GM19397 (cell line): ENCODE data around the gene IGF1.

Experiments
- ATAC-seq: cut with Tn5 transposase; IDR thresholded peaks from one replicate; pipeline ENCODE4 v1.9.1; 2021; ENCODE audit warnings: mild to moderate bottlenecking, moderate library complexity; ENCODE audit not compliant: unreplicated experiment

IGF1 gene

DNA sequence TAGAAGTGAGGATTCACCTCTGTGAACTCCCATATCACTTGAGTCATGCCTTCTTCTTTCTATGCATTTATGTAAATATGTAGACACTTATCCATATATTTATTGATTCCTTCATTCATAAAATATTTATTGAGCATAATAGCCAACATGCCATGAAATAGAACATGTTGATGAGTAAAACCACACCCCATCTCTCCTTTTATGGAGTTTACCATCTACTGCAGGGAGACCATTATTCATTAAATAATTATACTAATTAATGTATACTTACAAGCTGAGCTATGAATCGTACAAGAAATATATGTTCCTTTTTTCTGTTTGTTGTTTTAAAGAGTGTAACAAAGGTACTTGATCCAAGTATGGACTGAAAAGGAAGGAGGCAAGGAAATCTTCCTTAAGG lies 17.4 kb upstream of the IGF1 start:
- no peak for ATAC-seq

DNA sequence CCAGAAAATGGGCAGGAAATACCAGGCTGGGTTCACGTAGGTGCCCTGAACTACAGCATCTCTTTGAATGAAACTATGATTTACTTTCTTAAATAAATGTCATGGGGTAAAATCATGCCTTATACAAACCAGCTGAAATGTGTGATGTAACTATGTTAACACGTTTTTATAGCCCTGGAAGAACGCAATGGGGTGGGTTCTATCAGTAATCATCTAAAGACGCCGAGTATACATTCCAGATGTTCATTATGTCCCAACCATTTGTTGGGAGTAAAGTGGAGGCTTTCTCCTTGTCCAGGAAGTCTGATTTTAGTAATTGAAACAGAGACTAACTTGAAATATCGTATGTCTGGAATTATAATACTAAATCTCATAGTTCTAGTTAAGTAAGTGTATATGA lies 16.2 kb upstream of the IGF1 start:
- no peak for ATAC-seq

DNA sequence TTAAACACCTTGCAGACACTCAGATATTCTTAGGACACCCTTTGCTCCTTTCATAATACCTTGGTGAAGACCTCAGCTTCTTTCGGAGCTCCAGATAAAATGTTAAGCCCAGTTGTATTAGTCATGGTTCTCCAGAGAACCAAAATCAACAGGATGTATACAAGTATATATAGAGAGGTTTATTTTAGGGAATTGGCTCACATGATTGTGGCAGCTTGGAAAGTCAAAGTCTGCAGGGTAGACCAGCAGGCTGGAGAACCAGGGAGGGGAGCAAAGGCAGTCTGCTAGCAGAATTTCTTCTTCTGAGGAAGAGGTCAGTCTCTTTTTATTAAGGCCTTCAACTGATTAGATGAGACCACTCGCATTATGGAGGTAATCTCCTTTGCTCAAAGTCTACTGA lies 6.9 kb upstream of the IGF1 start:
- ATAC-seq = no peak

DNA sequence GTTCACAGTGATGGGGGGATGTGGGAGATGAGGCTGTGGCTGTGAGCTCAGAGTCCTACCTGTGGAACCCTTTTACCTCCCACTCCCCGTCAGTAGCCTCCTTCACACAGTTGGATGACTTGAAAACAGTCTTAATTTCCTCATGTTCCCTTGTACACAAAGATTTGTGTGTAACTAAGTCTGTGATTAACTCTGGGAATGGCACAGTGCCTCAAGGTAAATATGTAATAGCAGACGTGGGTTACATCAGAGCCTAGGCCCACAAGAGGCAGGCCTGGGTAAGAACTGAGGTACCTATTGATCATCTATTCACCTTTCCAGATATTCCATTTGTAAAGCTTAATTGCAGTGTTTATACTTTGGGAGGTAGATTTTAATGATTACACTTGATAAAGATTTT lies 5.8 kb upstream of the IGF1 start:
- no peak for ATAC-seq

DNA sequence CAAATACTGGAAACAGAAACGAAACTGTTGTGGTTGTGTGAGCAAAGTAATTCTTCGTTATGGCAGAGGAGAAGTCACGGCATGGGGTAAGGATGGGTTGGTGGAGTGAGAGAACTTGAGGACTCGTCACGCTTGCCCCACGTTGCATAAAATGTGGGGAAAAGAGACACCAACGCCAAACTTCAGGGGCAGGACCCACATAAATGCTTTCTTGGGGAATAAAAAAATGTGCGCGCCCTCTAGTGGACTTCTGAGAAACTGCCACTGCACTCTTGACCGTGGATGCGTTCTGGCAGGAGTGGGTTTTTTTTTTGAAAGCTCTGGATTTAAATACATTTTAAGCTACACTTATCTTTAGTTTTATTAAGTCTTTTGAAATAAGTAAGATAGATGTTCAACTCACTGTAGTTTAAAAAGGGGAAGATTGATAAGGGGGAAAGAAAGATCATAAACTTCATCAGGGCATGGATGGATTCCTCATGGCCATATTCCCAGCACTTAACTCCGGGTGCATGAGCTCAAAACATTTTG lies 4.1 kb upstream of the IGF1 start:
- peak; percentile 43 for ATAC-seq

DNA sequence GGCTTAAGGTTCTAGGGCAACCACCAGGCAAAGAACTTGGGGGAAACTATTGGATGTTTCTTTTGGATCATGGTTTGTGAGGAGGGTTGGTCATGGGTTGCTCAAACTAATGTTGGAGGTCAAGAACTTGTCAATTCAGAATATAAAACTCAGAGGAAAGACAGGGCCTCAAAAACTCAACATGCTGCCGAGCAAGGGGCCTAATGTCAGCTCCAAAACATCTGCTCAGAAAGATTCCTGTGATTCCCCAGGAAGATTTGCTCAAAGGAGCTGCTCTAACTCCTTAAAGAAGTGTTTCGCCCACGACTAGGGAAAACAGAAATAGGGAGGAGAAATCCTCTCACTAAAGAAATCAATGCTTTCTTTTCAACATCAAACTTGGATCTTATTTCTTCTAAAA lies 3.7 kb upstream of the IGF1 start:
- ATAC-seq = no peak

DNA sequence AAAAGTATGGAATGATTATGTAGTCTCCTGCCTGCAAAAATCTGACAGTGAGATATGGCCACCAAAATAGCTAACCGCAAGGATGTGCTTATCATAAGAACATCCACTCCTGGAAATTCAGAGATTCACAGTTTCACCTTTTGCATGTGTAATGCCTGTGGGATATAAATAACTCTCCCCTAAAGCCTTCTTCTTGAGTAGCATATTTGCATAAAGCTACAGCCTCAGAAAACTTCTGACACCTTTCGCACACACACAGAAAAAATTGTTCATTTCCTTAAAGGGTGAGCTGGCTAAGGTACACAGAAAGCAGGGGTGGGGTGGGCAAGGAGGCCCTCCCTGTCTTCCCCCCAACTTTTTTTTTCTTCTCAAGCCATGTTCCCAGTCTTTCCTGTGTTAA lies 3.1 kb upstream of the IGF1 start:
- ATAC-seq = peak; percentile 44

DNA sequence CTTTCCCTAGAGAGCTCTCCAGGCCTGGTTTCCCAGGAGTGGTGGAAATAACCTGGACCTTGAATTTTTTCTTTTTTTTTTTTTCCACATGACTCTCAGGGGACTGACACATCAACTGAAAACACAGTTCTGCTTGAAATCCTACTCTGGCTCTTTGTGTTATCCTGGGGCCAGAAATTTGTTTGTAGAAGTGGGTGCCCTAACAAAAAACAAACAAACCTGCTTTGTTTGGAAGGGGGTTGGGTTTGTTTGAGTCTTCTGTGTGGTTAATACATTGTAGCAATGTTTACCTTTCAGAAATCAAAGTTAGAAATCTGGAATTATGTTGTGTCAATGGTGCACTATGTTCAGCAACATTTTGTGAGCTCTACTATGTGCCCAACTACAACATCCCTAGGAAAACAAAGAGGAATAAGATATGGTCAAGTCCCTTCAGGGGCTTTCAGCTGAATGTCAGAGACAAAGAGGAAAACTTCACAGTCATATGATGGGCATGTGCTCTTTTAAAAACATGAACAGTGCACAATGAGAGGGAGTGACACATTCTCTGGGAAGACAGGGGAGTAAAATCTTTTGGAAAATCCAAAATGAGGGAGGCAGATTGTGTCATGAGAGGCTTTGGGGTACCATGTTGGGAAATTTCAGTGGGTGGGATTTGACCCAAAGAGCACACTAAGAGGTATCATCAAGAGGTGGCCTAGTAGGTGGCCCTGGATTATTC lies 1.5 kb upstream of the IGF1 start:
- ATAC-seq = no peak

DNA sequence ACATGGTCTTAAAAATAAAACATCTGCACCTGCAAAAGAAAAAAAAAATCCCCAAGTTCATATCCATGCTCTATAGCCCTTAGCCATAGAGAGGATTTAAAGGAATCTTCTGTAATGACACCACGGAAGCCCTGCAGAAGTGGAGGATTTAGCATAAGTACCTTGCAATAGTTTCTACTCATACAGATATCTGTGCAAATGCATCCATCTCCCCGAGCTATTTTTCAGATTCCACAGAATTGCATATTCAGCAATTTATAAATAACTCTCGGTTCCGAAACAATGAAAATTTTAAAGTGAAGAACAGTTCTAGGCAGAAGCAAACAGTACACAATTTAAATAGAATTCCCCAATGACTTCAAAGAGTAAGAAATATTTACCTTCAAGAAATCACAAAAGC lies 424 bp downstream of the IGF1 start:
- ATAC-seq = no peak

DNA sequence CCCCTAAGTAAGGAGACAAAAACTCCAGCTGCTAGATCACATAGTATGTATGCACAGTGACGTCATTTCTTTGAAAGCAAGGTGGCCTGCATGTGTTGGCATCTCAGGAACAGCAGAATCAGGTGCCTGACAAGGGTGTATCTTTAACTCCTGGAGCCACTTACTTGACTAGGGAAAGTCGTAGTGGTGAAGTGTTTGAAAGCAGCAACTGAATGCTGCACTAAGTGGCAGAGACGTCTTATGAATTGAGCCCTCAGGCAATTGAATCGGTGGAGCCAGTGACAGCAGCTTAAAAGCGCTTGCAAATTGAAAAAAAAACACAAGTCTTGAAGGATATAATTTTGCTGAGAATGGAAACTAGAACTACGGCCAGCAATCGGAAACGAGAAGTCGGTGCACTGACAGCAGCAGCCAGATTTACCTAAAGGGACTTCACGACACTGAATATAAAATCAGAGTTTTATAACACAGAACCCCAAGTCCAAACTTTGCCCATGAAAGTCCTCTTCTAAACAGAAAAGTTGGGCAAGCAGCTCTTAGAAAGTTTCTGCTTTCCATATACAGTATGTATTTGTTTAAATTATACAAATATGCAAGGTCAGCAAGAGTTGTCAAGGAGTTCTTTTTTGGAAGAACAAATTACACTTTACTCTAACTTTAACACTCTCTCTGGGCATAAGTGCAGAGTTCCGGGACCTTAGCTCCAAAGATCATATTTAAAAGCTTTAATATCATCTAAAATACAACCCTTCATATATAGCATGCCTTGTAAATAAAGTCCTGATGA lies 1.1 kb downstream of the IGF1 start:
- ATAC-seq = peak; percentile 33

DNA sequence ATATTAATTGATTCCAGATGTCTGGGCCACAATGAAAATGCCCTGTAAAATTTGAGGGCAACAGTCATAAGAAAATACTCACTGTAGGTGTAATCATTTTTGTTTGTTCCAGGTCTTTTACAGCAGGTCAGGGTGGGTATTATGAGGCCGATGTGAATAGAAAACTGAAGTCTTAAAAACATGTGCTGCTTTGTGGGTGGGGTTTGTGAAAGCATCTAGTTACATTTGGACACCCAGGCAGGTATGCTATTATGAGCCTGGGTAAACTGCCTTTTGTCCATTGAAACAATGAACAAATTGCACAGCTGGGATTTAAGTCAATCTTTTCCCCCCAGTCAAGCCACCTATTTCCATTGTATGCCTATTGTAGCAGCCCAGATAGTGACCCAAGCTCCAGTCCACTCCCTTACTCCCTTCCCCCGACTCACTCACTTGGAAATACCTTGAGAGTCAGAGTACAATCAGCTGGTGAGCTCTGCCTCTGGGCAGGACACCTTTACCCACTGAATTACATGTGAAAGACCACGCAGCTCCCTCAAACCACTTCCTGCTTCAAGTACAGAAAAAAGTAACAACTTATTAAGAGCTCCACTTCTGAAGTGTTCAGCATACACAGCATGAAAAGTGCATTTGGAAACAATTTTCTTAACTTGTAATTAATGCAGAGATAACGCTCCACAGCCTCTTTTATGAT lies 1.8 kb downstream of the IGF1 start:
- ATAC-seq = peak; percentile 57

DNA sequence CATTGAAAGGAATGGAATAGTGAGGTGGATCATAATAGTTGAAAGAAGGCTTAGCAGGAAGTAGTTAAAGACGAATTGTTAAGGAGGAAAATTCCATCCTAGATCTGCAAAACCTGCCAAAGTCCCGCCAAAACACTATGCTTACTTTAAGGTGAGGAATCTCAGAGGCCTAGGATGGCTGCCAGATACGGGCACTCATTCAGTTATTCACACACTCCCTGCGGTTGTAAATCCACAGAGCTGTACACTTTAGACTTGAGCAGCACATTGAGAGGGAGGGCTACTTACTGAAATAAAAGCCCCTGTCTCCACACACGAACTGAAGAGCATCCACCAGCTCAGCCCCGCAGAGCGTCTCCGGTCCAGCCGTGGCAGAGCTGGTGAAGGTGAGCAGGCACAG lies 5.0 kb downstream of the IGF1 start:
- ATAC-seq = no peak

DNA sequence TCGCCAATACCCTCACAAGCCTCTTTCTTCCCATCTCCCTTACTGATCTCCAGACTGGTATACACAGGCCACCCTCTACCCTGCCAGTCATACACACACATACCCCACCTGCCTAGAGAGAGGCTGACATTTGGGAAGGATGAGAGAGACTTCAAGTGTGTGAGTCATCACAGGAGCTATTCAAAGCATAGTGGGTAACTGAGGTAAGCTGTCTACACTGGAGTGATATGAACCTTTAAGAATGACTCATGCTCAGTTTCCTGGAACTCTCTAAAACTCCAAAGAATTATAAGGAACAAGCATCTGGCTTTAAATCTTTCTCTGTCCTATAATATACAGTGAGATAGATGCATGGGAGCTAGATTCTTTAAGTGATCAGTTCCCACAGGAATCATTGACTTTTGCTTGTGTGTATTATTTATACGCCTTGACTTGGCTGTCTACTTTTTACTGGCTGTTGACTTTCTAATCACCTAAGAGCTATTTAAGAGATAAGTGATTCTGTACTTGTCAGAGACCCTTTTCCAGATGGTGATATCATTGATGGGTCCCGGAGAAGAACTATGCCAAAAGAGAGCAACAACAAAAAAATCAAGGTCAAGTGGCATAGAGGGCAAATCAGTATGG lies 5.8 kb downstream of the IGF1 start:
- no peak for ATAC-seq

DNA sequence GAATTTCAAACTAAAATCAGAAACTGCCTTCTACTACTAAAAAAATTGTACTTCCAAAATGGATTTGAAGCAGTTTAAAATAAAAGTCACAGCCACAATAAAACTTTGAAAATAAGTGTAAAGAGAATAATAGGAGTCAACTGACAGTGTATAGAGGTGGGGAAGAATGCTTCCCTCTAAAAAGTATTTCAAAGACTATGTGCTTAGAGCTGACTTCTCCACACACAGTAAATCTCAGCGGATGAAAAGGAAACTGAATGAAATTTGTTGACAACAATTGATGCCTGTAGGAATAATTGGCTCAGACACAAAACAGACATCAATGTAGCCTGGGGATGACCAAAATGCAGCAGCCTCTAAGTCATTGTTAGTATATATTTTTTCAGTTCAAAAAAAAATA lies 7.9 kb downstream of the IGF1 start:
- ATAC-seq = no peak

DNA sequence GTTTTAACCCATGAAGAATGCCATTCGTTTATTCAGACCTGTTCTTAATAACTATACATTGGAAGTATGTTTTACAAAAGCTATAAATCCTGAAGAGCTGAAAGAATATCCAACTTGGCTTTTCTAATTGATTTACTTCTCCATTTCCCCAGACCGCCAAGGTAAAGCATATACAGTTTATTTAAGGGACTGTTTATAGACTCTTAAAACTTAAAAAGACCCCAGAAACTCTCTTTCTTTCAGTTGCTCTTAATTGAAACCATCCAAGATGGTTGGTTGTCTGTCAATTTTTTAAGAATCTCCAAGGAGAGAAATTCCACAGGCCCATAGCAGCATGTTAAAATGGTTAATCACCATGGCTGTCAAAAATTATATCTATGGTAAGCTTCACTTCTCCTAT lies 8.8 kb downstream of the IGF1 start:
- no peak for ATAC-seq

DNA sequence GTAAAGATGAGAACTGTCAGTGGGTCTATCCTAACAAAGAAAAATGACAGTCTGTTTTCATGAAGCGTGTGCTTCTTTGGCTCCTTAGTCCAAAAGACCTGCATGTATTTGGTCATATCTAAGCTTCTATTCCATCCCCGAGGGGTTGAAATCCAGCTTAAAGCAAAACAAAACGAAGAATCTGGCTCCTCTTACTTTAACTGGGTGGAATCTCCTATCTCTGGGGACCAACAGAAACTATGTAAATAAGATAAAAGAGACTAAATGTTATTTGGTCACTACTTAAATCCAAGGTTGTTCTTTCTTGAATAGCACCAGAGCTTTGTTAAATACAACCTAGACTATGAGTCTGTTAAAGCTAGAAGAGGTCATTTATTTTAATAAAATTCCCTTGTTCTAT lies 9.4 kb downstream of the IGF1 start:
- no peak for ATAC-seq

DNA sequence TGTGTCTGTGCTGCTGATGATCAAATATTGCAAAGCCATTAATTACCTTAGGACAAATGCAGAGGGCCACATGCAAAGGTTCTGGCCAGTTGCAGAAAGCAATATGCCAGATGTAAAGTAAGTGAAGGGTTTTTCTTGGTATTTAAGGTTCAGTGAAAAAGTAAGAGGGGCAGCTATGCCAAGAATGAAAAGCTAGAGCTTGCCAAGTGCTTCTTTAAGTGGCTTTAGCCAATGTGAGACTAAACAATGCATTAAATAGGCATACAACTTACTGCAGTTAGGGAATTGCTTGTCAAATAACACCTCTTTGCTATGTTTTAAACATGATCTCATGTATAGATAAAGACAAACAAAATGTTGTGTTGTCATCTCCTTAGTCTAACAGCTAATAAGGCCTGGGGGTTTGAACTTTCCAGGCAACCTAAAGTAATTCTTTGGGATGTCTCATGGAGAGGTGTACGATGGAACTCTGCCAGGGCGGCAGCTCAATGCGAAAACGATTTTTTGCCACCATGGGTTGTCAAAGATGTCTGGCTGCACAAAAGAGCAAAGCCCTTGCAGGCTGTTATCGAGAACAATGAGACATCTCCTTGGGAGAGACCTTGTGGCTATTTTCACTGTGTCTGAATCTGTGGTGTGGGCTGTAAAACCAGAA lies 12.0 kb downstream of the IGF1 start:
- no peak for ATAC-seq

DNA sequence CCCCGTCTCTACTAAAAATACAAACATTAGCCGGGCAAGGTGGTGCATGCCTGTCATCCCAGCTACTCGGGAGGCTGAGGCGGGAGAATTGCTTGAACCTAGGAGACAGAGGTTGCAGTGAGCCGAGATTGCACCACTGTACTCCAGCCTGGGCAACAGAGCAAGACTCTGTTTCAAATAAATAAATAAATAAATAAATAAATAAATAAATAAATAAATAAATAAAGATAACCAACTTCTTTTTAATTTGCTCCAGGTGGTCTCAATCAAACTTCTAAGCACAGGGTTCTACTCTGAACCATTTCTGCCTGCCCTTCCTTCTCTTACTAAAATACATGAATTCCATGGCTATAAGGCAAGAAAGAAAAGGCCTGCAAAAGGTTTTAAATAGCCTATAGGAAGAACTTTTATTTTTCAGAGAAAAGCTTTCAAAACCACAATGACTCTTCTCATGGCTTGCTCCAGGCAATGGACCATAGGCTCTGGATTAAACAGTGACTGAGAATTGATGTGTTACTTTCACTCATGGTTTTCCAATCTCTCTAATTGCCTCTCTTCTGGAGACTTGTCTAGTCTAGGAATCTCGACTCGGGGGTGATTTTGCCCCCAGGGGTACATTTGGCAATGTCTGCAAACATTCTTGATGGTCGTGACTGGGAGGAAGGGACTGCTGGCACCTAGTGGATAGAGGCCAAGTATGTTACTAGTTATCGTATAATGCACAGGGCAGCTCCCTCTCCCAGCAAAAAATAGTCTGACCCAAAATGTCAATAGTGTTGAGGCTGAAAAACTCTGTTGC lies 14.4 kb downstream of the IGF1 start:
- no peak for ATAC-seq

DNA sequence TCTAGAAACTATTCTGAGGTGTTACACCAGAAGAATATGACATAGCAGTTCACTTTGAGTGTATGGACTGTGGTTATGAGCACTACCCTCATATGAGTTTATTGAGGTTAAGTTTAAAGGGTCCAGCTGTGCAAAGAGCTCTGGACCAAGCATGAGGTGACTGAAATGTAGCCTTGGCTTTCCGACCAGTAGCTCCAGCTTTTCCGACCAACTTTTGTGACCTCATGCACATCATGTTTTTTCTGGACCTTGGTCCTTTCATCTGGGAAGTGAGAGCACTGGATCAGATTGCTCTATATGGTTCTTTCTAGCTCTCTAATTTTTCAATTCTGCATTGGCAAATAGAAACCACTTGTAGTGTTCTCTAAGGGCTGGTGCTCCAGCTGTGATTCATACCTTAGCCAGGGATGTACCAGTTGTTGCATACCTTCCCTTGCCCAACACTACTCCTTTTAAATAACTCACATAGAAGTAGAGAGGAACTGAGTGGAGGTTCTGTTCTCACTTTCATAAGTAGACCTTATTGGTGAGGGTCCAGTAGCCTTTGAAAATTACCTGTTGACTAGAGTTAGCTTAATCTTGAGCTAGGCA lies 16.6 kb downstream of the IGF1 start:
- ATAC-seq = no peak
